ENCODE results near the gene FHL1.

Gene FHL1

DNA sequence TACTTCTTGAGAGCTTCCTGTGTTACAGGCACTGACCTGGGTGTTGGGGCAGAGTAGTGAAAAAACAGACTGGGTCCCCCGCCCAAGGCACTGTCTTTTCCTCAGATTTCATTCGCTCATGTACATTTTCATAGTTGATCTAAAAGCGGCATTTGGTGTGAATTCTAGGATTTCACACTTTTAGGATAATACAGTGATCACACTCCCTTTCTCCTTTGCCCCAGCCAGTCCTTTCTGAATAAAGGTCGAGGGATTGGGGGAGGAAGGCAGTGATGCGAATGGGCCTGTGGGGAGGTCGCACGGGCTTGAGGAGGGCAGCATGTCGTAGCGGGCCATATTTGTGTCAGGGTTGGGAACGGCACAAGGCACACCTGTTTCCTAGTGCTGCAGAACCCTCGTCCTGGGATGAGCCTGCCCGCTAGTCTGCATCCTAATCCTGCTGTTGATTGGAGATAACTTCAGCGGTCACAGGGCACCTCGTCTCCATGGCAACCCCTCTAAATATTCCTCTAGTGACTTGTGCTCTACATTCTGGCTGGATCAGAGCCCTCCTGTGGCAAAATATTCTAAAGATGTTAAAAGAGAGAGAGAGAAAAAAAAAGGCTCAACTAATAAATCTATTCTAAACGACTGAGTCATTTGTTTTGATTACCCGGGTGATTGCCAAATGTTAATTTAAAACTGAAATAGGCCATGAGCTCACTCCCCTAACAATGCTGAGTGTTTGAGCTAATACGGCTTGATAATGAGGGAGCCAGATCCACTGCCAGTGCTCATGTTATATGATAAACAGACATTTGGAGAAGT lies 21.8 kb downstream of the FHL1 start:
- Histone ChIP-seq H3K27ac (ENCODE audit: low read length) (no peak overlapping the region), H3K4me3 (ENCODE audit: low read length) (no peak overlapping the region), H3K9me3 (ENCODE audit: control insufficient read depth, low read depth, low read length) (peaks cover 3% of the 10 kb centered on the region), H3K27me3 (ENCODE audit: control insufficient read depth, insufficient read depth, low read length) (no peaks in the 10 kb centered on the region), H3K9ac (ENCODE audit: low read length) (no peak overlapping the region), H3K4me1 (ENCODE audit: control insufficient read depth, low read depth, low read length) (peaks cover 20% of the 10 kb centered on the region), H3K36me3 (ENCODE audit: control insufficient read depth, low read depth, low read length) (no peaks in the 10 kb centered on the region)

GRCh38 chrX:136170139-136170800 lies 22.9 kb downstream of the FHL1 start:
- Histone ChIP-seq H3K4me3 (ENCODE audit: low read length) (no peak overlapping the region), H3K4me1 (ENCODE audit: control insufficient read depth, low read depth, low read length) (peaks cover 18% of the 10 kb centered on the region), H3K9me3 (ENCODE audit: control insufficient read depth, low read depth, low read length) (peaks cover 3% of the 10 kb centered on the region), H3K36me3 (ENCODE audit: control insufficient read depth, low read depth, low read length) (no peaks in the 10 kb centered on the region), H3K9ac (ENCODE audit: low read length) (no peak overlapping the region), H3K27me3 (ENCODE audit: control insufficient read depth, insufficient read depth, low read length) (no peaks in the 10 kb centered on the region), H3K27ac (ENCODE audit: low read length) (no peak overlapping the region)

DNA sequence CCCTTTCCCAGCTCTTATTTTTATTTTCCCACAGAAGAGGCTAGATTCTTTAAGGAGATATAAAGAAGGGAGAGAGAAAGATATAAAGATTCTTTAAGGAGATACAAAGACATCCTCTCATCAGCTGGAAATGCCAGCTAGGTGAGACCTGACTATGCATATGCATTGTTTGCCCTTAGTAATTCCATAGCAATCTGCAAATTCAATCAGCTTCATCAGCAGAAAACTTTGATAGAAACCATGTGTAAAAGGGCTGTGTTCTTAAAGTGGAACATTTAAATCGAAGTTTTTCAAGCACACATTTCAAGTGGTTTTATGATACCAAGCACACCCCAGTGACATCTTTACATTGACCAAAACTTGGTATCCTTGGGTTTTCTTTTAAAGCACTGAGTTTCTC lies 24.1 kb downstream of the FHL1 start:
- no peaks in the 10 kb centered on the region for H3K36me3 ChIP-seq (ENCODE audit: control insufficient read depth, low read depth, low read length)
- H3K4me3 ChIP-seq (ENCODE audit: low read length) = no peak overlapping the region
- peaks cover 3% of the 10 kb centered on the region for H3K9me3 ChIP-seq (ENCODE audit: control insufficient read depth, low read depth, low read length)
- H3K9ac ChIP-seq (ENCODE audit: low read length) = no peak overlapping the region
- H3K27ac ChIP-seq (ENCODE audit: low read length) = no peak overlapping the region
- peaks cover 9% of the 10 kb centered on the region for H3K4me1 ChIP-seq (ENCODE audit: control insufficient read depth, low read depth, low read length)
- no peaks in the 10 kb centered on the region for H3K27me3 ChIP-seq (ENCODE audit: control insufficient read depth, insufficient read depth, low read length)

DNA sequence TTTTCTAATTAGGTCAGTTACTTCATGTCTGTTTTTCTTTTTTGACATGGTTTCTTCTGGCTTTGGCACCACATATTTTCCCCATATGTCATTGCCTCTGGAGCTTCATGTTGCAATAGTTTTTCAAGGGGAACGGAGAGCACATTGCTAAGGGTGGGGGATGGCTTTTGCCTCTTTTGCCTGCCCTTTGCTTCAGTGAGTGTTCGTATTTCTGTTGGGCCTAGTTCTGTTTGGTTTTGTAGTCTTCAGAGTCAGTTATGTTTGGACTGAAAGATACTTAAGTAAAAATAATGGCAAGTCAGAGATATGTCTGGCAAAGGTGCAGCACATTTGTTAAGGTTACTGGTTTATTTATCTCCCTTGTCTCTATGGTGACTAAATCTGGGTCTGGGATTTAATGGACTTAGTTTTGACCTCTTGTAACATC lies 29.1 kb downstream of the FHL1 start:
- no peak overlapping the region for H3K4me3 ChIP-seq (ENCODE audit: low read length)
- H3K27me3 ChIP-seq (ENCODE audit: control insufficient read depth, insufficient read depth, low read length) = no peaks in the 10 kb centered on the region
- no peak overlapping the region for H3K27ac ChIP-seq (ENCODE audit: low read length)
- no peaks in the 10 kb centered on the region for H3K36me3 ChIP-seq (ENCODE audit: control insufficient read depth, low read depth, low read length)
- peaks cover 10% of the 10 kb centered on the region for H3K9me3 ChIP-seq (ENCODE audit: control insufficient read depth, low read depth, low read length)
- H3K9ac ChIP-seq (ENCODE audit: low read length) = no peak overlapping the region
- no peaks in the 10 kb centered on the region for H3K4me1 ChIP-seq (ENCODE audit: control insufficient read depth, low read depth, low read length)

- Histone ChIP-seq H3K4me3 (ENCODE audit: low read length) (no peak overlapping the region), H3K36me3 (ENCODE audit: control insufficient read depth, low read depth, low read length) (no peaks in the 10 kb centered on the region), H3K9me3 (ENCODE audit: control insufficient read depth, low read depth, low read length) (peaks cover 8% of the 10 kb centered on the region), H3K9ac (ENCODE audit: low read length) (no peak overlapping the region), H3K27me3 (ENCODE audit: control insufficient read depth, insufficient read depth, low read length) (no peaks in the 10 kb centered on the region), H3K4me1 (ENCODE audit: control insufficient read depth, low read depth, low read length) (no peaks in the 10 kb centered on the region), H3K27ac (ENCODE audit: low read length) (no peak overlapping the region)
Measured at GRCh38 chrX:136179133-136179532, 31.8 kb downstream of the FHL1 start.

DNA sequence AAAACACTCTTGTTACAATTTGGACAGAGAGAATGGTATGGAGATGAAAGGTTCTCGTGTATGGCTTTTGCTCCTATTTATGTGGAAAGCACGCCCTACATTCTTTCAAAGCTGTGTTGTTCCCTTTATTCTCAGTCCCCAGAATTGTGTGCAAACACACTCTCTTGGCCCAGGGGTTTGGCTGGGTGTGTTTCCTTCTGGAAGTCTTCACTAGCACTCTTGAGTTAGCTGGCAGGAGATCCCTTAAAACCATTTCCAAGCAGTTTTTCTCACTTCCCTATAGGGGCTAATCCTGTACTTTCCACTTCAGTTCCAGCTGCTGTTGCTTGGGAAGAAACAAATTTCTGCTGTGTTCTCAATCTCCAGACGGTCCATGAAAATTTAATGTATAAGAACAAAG lies 35.1 kb downstream of the FHL1 start:
- Histone ChIP-seq H3K9ac (ENCODE audit: low read length) (no peak overlapping the region), H3K36me3 (ENCODE audit: control insufficient read depth, low read depth, low read length) (no peaks in the 10 kb centered on the region), H3K9me3 (ENCODE audit: control insufficient read depth, low read depth, low read length) (peaks cover 8% of the 10 kb centered on the region), H3K27me3 (ENCODE audit: control insufficient read depth, insufficient read depth, low read length) (no peaks in the 10 kb centered on the region), H3K27ac (ENCODE audit: low read length) (no peak overlapping the region), H3K4me1 (ENCODE audit: control insufficient read depth, low read depth, low read length) (no peaks in the 10 kb centered on the region), H3K4me3 (ENCODE audit: low read length) (no peak overlapping the region)

DNA sequence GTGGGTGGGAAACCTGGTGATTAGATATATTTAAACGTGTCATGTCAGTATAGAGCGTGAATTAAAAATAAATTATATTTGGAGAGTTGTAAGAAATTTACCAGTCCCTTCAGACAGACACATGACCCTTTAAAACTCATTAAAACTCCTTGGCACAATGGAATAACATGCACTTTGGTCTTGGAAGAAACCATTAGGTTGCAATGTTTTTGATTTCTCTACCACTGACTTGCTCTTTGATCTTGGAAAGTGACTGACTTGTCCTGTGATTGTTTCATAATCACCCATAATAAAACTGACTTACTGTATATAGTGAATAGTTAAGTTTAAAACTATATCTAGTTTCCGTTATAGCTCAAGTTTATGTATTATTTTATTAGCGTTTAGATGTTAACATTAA lies 35.8 kb downstream of the FHL1 start:
- H3K27me3 ChIP-seq (ENCODE audit: control insufficient read depth, insufficient read depth, low read length) = no peaks in the 10 kb centered on the region
- no peak overlapping the region for H3K27ac ChIP-seq (ENCODE audit: low read length)
- H3K9ac ChIP-seq (ENCODE audit: low read length) = no peak overlapping the region
- H3K9me3 ChIP-seq (ENCODE audit: control insufficient read depth, low read depth, low read length) = peaks cover 6% of the 10 kb centered on the region
- H3K36me3 ChIP-seq (ENCODE audit: control insufficient read depth, low read depth, low read length) = no peaks in the 10 kb centered on the region
- no peak overlapping the region for H3K4me3 ChIP-seq (ENCODE audit: low read length)
- no peaks in the 10 kb centered on the region for H3K4me1 ChIP-seq (ENCODE audit: control insufficient read depth, low read depth, low read length)

DNA sequence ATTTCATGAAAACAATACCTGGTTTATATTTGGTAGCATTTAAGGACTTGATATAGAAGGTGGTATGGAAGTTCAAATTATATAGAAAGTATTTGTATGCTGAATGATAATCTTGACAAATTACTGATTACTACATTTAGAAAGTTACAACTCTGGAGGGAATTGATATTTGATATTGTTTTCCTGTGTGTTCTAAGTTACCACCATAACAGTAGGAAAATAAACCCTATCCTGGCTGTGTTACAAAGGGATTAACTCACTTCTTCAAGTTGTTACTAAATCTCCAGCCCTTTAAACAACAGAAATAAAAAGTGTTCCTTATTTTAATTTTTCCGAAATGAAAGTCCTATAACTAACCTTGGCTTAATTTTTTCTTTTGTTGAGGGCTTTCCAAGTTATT lies 36.6 kb downstream of the FHL1 start:
- peaks cover 13% of the 10 kb centered on the region for H3K9me3 ChIP-seq (ENCODE audit: control insufficient read depth, low read depth, low read length)
- H3K9ac ChIP-seq (ENCODE audit: low read length) = no peak overlapping the region
- no peak overlapping the region for H3K27ac ChIP-seq (ENCODE audit: low read length)
- H3K4me3 ChIP-seq (ENCODE audit: low read length) = no peak overlapping the region
- H3K4me1 ChIP-seq (ENCODE audit: control insufficient read depth, low read depth, low read length) = no peaks in the 10 kb centered on the region
- no peaks in the 10 kb centered on the region for H3K36me3 ChIP-seq (ENCODE audit: control insufficient read depth, low read depth, low read length)
- H3K27me3 ChIP-seq (ENCODE audit: control insufficient read depth, insufficient read depth, low read length) = no peaks in the 10 kb centered on the region

DNA sequence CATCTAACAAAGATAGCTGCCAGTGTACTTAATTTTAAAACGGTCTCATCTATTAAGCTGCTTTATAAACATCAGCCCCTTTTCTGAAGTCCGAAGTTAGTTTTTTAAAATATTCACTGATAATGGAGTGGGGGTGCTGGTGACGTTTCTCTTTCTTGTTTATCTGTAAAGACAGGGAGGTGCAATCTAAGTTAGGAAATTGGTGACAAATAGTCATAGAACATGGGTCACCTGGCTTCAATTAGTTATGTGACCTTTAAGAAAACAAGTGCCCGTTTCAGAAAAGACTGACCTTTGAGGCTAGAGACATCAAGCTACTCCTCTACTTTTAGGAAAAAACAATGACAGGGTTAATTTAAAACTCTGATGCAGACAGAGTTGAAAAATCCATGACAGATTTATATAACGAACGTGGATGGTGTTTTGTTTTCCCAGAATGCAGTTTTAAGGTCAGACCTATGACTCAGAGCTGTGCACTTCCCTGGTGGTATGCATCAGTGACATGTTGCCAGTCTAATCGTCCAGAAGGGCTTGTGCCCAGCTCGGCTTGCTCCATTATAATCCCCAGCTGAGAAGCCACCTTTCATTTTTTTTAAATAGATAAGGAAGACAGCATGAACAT lies 38.2 kb downstream of the FHL1 start:
- H3K36me3 ChIP-seq (ENCODE audit: control insufficient read depth, low read depth, low read length) = no peaks in the 10 kb centered on the region
- no peaks in the 10 kb centered on the region for H3K4me1 ChIP-seq (ENCODE audit: control insufficient read depth, low read depth, low read length)
- no peak overlapping the region for H3K4me3 ChIP-seq (ENCODE audit: low read length)
- no peaks in the 10 kb centered on the region for H3K27me3 ChIP-seq (ENCODE audit: control insufficient read depth, insufficient read depth, low read length)
- peaks cover 8% of the 10 kb centered on the region for H3K9me3 ChIP-seq (ENCODE audit: control insufficient read depth, low read depth, low read length)
- no peak overlapping the region for H3K9ac ChIP-seq (ENCODE audit: low read length)
- H3K27ac ChIP-seq (ENCODE audit: low read length) = no peak overlapping the region

DNA sequence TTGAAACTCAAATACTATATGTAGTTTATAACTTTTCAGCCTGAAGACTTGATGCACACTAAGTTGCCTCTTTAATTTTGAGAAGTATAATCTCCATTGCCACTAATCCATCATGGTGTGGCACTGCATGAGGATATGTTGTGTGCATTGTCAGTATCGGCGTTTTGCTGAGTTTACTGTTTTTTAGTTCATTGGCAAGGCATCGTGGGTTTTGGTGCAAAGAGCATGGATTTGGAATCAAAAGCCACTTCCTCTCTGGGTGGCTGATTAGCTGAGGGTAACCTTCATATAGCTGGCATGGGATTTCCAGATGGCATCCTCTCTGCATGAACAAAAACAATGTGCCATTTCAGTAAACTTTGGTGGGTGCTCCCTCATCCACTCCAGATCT lies 38.7 kb downstream of the FHL1 start:
- Histone ChIP-seq H3K9ac (ENCODE audit: low read length) (no peak overlapping the region), H3K36me3 (ENCODE audit: control insufficient read depth, low read depth, low read length) (no peaks in the 10 kb centered on the region), H3K4me3 (ENCODE audit: low read length) (no peak overlapping the region), H3K27ac (ENCODE audit: low read length) (no peak overlapping the region), H3K27me3 (ENCODE audit: control insufficient read depth, insufficient read depth, low read length) (no peaks in the 10 kb centered on the region), H3K4me1 (ENCODE audit: control insufficient read depth, low read depth, low read length) (no peaks in the 10 kb centered on the region), H3K9me3 (ENCODE audit: control insufficient read depth, low read depth, low read length) (peaks cover 10% of the 10 kb centered on the region)

- Histone ChIP-seq H3K27ac (ENCODE audit: low read length) (no peak overlapping the region), H3K4me3 (ENCODE audit: low read length) (no peak overlapping the region), H3K27me3 (ENCODE audit: control insufficient read depth, insufficient read depth, low read length) (no peaks in the 10 kb centered on the region), H3K9ac (ENCODE audit: low read length) (no peak overlapping the region), H3K9me3 (ENCODE audit: control insufficient read depth, low read depth, low read length) (peaks cover 13% of the 10 kb centered on the region), H3K4me1 (ENCODE audit: control insufficient read depth, low read depth, low read length) (no peaks in the 10 kb centered on the region), H3K36me3 (ENCODE audit: control insufficient read depth, low read depth, low read length) (no peaks in the 10 kb centered on the region)
Measured at GRCh38 chrX:136189222-136189621, 41.9 kb downstream of the FHL1 start.

Measured in iPS-18a (cell line).